Measurements from ENCODE around the gene CSF3R.

The CSF3R gene

GRCh38 chr1:36522461-36523229 is 39.9 kb upstream of the CSF3R start:
- no peak overlapping the region for H3K4me3 Mint-ChIP-seq
- no peak for TF ChIP-seq CTCF (IDR thresholded peaks at IDR 0.05; ENCODE audit: unreplicated experiment in 3 of 3)
- peaks cover 9% of the 10 kb centered on the region for H3K27me3 Mint-ChIP-seq (ENCODE audit: low read depth)
- peaks cover 5% of the 10 kb centered on the region for H3K4me1 Mint-ChIP-seq
- H3K27ac Mint-ChIP-seq: no peak overlapping the region
- no peaks in the 10 kb centered on the region for H3K36me3 Mint-ChIP-seq (ENCODE audit: low read depth)
- H3K9me3 Mint-ChIP-seq: no peaks in the 10 kb centered on the region

- Mint-ChIP-seq H3K4me3 (no peak overlapping the region), H3K27ac (no peak overlapping the region), H3K4me1 (peaks cover 10% of the 10 kb centered on the region), H3K36me3 (ENCODE audit: low read depth) (no peaks in the 10 kb centered on the region), H3K27me3 (ENCODE audit: low read depth) (peaks cover 4% of the 10 kb centered on the region), H3K9me3 (no peaks in the 10 kb centered on the region)
- TF ChIP-seq CTCF (IDR thresholded peaks at IDR 0.05; ENCODE audit: unreplicated experiment in 3 of 3): no peak
Measured at GRCh38 chr1:36522021-36522420, 39.3 kb upstream of the CSF3R start.

- no peak overlapping the region for H3K27ac Mint-ChIP-seq
Measured at GRCh38 chr1:36520771-36521420, 38.2 kb upstream of the CSF3R start.

GRCh38 chr1:36520056-36520455 is 37.3 kb upstream of the CSF3R start:
- H3K27me3 Mint-ChIP-seq (ENCODE audit: low read depth): peaks cover 4% of the 10 kb centered on the region
- H3K27ac Mint-ChIP-seq: no peak overlapping the region
- no peaks in the 10 kb centered on the region for H3K36me3 Mint-ChIP-seq (ENCODE audit: low read depth)
- no peak for TF ChIP-seq CTCF (IDR thresholded peaks at IDR 0.05; ENCODE audit: unreplicated experiment in 3 of 3)
- H3K4me3 Mint-ChIP-seq: no peak overlapping the region
- peaks cover 11% of the 10 kb centered on the region for H3K4me1 Mint-ChIP-seq
- no peaks in the 10 kb centered on the region for H3K9me3 Mint-ChIP-seq

More at GRCh38 chr1:36520771-36521420, 38.2 kb upstream of the CSF3R start:
- Mint-ChIP-seq H3K36me3 (ENCODE audit: low read depth) (no peaks in the 10 kb centered on the region), H3K9me3 (no peaks in the 10 kb centered on the region), H3K27me3 (ENCODE audit: low read depth) (peaks cover 4% of the 10 kb centered on the region), H3K4me1 (peaks cover 11% of the 10 kb centered on the region), H3K4me3 (no peak overlapping the region)
- no peak for TF ChIP-seq CTCF (IDR thresholded peaks at IDR 0.05; ENCODE audit: unreplicated experiment in 3 of 3)

- Mint-ChIP-seq H3K4me3 (no peak overlapping the region), H3K4me1 (peaks cover 11% of the 10 kb centered on the region), H3K27ac (peak overlapping the region in 1 of 3 experiments; percentile 18), H3K9me3 (no peaks in the 10 kb centered on the region), H3K36me3 (ENCODE audit: low read depth) (no peaks in the 10 kb centered on the region), H3K27me3 (ENCODE audit: low read depth) (peaks cover 5% of the 10 kb centered on the region)
- no peak for TF ChIP-seq CTCF (IDR thresholded peaks at IDR 0.05; ENCODE audit: unreplicated experiment in 3 of 3)
Measured at GRCh38 chr1:36517011-36517771, 34.5 kb upstream of the CSF3R start.

All from nephron (organoid).